Ovary (tissue), 9 donors: ENCODE results near the gene SYCP2L. TPM values are rescaled to one million over a fixed set of nuclear protein-coding genes. Genes with fewer than 3 reads are reported as not detected.
"Not testable (repeated sequence)": the region's sequence is repeated elsewhere in the genome, so short reads cannot be mapped to it uniquely, and the experiment has no call there.

Experiments used
- DNase-seq, 5 donors: peaks; one replicate each; pipeline ENCODE4 v3.0.0-alpha.2; 2019 to 2020
- H3K27ac ChIP-seq, 2 donors: fragments of 200-600 bp; one replicate each; pipeline versions ENCODE4 v1.5.1 to v1.8.0; 2019 to 2022
- H3K27me3 ChIP-seq: fragments of 200-600 bp; one replicate; pipeline ENCODE4 v1.8.0; 2022
- H3K36me3 ChIP-seq: fragments of 200-600 bp; sonication (generic); one replicate; pipeline ENCODE4 v1.5.1; 2019
- H3K4me1 ChIP-seq: one replicate; pipeline ENCODE4 v1.8.1; 2013; ENCODE audit warnings: mild to moderate bottlenecking, moderate library complexity; ENCODE audit not compliant: insufficient read depth
- H3K4me3 ChIP-seq: fragments of 200-600 bp; sonication (generic); one replicate; pipeline ENCODE4 v1.5.1; 2017
- H3K9me3 ChIP-seq, 2 donors: fragments of 200-600 bp in 1 of 2; sonication (generic) in 1 of 2; one replicate each; pipeline versions ENCODE4 v1.5.1 to v1.8.1; 2013 to 2019; ENCODE audit warnings: mild to moderate bottlenecking in 1 of 2, moderate library complexity in 1 of 2
- CTCF ChIP-seq, 3 donors: fragments of 450-650 bp in 2 of 3; fragments of 200-600 bp in 1 of 3; IDR thresholded peaks; one replicate each; pipeline versions ENCODE4 v1.5.1 to v1.8.0; 2016 to 2022; ENCODE audit warnings: antibody characterized with exemption in 3 of 3, mild to moderate bottlenecking in 1 of 3
- EP300 ChIP-seq: sonication (generic); formaldehyde crosslinking; IDR thresholded peaks from one replicate; pipeline ENCODE4 v1.6.1; 2017; ENCODE audit warnings: antibody characterized with exemption
- POLR2A ChIP-seq: fragments of 450-650 bp; IDR thresholded peaks from one replicate; pipeline ENCODE4 v1.6.1; 2017; ENCODE audit warnings: antibody characterized with exemption, mild to moderate bottlenecking, moderate library complexity
- WGBS, 3 donors: extraction: QIAGEN DNeasy Blood & Tissue Kit in 1 of 3; methylation state at CpG; one replicate each; pipeline versions ENCODE4 v1.1.5 to v1.1.7; 2013 to 2017; 5-methylcytosine and 5-hydroxymethylcytosine counted together
- intact Hi-C, 4 donors: fragments of 100-400 bp; cut with DNase I; formaldehyde crosslinking; loops; one replicate each; pipeline versions ENCODE4 v1.11.0 to v1.15.1; 2022 to 2023
- polyA plus RNA-seq, 2 donors: library from polyadenylated mRNA; stranded (reverse); fragments of 200-250 nt in 1 of 2; fragments of 350-450 nt in 1 of 2; fragmentation: Illumina TruSeq in 1 of 2; extraction: RNeasy Lipid Tissue Mini Kit (QIAGEN cat#74804) in 1 of 2; gene quantifications; one replicate each; pipeline ENCODE4 v1.2.3, GENCODE V29; 2013 to 2014
- total RNA-seq, 7 donors: library from RNA; depleted of rRNA in 2 of 7; stranded (reverse); fragments of >200 nt in 2 of 7; fragmentation: NEBNext Ultra II Directional in 3 of 7; extraction: Animal tissue kit (Norgen Biotek cat#: 25700) in 3 of 7; gene quantifications; one replicate each; pipeline versions ENCODE4 v1.1.0 to v1.2.4, GENCODE V29; 2016 to 2023
- donor health status: DM: no; HTN: no; CAD: no; lungs with moderate emphysema.
- donor health status: DM: no; HTN: no; CAD: no.
- donor health status: Bipolar disorder and iron deficiency.
- donor health status: DM: yes; HTN: yes; CAD: no.
- donor health status: DM: no; HTN: no; CAD: no.
- donor health status: DM: yes; HTN: yes; CAD: no.

SYCP2L gene
- total and polyA plus RNA-seq, 9 donors, result 0.41 to 2.1 (median 1.2) TPM

GRCh38 chr6:10882657-10883171 is 4.1 kb upstream of the SYCP2L start:
- H3K4me3 ChIP-seq, result no peak overlapping the region
- H3K27me3 ChIP-seq, result no peaks in the 10 kb centered on the region
- H3K36me3 ChIP-seq, result no peaks in the 10 kb centered on the region
- peaks cover 0 to 11% of the 10 kb centered on the region in 2 donors for H3K9me3 ChIP-seq
- no peak for DNase-seq
- no peak for TF ChIP-seq CTCF (IDR thresholded peaks at IDR 0.05)
- no peak for TF ChIP-seq EP300
- no peak for TF ChIP-seq POLR2A
- intact Hi-C loops, result no loop called here
- no peak overlapping the region for H3K27ac ChIP-seq
- H3K4me1 ChIP-seq, result peaks cover 2% of the 10 kb centered on the region
- WGBS, 3 donors, result 6 to 7% (median 7%) methylated on average over 28 of the region's 28 CpGs

GRCh38 chr6:10883312-10884244 is 3.3 kb upstream of the SYCP2L start:
- peaks cover 2% of the 10 kb centered on the region for H3K4me1 ChIP-seq
- intact Hi-C loops, result no loop called here
- peaks cover 0 to 11% of the 10 kb centered on the region in 2 donors for H3K9me3 ChIP-seq
- no peak overlapping the region for H3K4me3 ChIP-seq
- H3K36me3 ChIP-seq, result no peaks in the 10 kb centered on the region
- no peaks in the 10 kb centered on the region for H3K27me3 ChIP-seq
- DNase-seq, result no peak
- 13 to 18% (median 14%) methylated on average over 51 of the region's 51 CpGs for WGBS, 3 donors
- TF ChIP-seq CTCF (IDR thresholded peaks at IDR 0.05), result no peak
- no peak for TF ChIP-seq POLR2A
- no peak for TF ChIP-seq EP300
- H3K27ac ChIP-seq, result no peak overlapping the region

- DNase-seq, result no peak
- H3K27ac ChIP-seq, result no peak overlapping the region
- peaks cover 2% of the 10 kb centered on the region for H3K4me1 ChIP-seq
- TF ChIP-seq EP300 (no peak), POLR2A (no peak), CTCF (IDR thresholded peaks at IDR 0.05) (no peak)
- no peak overlapping the region for H3K4me3 ChIP-seq
- 22 to 31% (median 30%) methylated on average over 24 of the region's 24 CpGs for WGBS, 3 donors
- H3K36me3 ChIP-seq, result no peaks in the 10 kb centered on the region
- intact Hi-C loops, result no loop called here
- peaks cover 0 to 11% of the 10 kb centered on the region in 2 donors for H3K9me3 ChIP-seq
- H3K27me3 ChIP-seq, result no peaks in the 10 kb centered on the region
These were observed 2.4 kb upstream of the SYCP2L start for GRCh38 chr6:10884245-10884972.

GRCh38 chr6:10886365-10886690 is 524 bp upstream of the SYCP2L start:
- H3K27ac ChIP-seq, H3K9me3 ChIP-seq, intact Hi-C loops, H3K27me3 ChIP-seq, DNase-seq, H3K36me3 ChIP-seq, H3K4me3 ChIP-seq, H3K4me1 ChIP-seq: not testable (repeated sequence)
- 17 to 36% (median 27%) methylated on average over 11 of the region's 11 CpGs for WGBS, 3 donors
